IPS DF 6.9 (cell line): ENCODE results near the gene RPL35.

ENCODE experiments used
- DNase-seq: peaks from one replicate; pipeline ENCODE4 v3.0.0-alpha.2; 2013; ENCODE audit warnings: low read depth, low spot score
- H3K27ac ChIP-seq: one replicate; pipeline ENCODE4 v1.5.1; 2013; ENCODE audit warnings: low read length, control low read depth
- H3K27me3 ChIP-seq: 2 replicates; pipeline ENCODE4 v1.6.1; 2013; ENCODE audit warnings: mild to moderate bottlenecking, low read length; ENCODE audit not compliant: control insufficient read depth, insufficient read depth
- H3K36me3 ChIP-seq: 2 replicates; pipeline ENCODE4 v1.6.1; 2013; ENCODE audit warnings: low read length; ENCODE audit not compliant: control insufficient read depth, insufficient read depth
- H3K4me1 ChIP-seq: 2 replicates; pipeline ENCODE4 v1.6.1; 2013; ENCODE audit warnings: low read length; ENCODE audit not compliant: control insufficient read depth, insufficient read depth
- H3K4me3 ChIP-seq: 2 replicates; pipeline ENCODE4 v1.5.1; 2013; ENCODE audit warnings: mild to moderate bottlenecking, low read length
- H3K9me3 ChIP-seq: 2 replicates; pipeline ENCODE4 v1.6.1; 2013; ENCODE audit warnings: low read length, inconsistent platforms; ENCODE audit not compliant: control insufficient read depth, insufficient read depth
- WGBS: extraction: QIAGEN DNeasy Blood & Tissue Kit; methylation state at CpG from one replicate; pipeline ENCODE4 v1.1.7; 2013; ENCODE audit warnings: mixed read lengths, missing lambda C conversion rate; ENCODE audit not compliant: insufficient read length, insufficient coverage; 5-methylcytosine and 5-hydroxymethylcytosine counted together

RPL35 gene

GRCh38 chr9:124861342-124862229 lies at the start of gene RPL35, which contains the start of gene ARPC5L:
Gene RPL35, minus strand, starts transcription at chr9:124861957. Its CDS starts 45 bp downstream, at chr9:124861912.
Gene ARPC5L, plus strand, starts transcription at chr9:124862130. Its CDS starts 7,161 bp downstream, at chr9:124869291.
- Histone ChIP-seq H3K4me3 (peak within 1 kb of the TSS; percentile 74), H3K27ac (no peak within 1 kb of the TSS), H3K4me1 (no peaks in the 10 kb centered on the region; the same call in 1 of the 2 replicates), H3K9me3 (no peaks in the 10 kb centered on the region), H3K27me3 (no peaks in the 10 kb centered on the region), H3K36me3 (peaks cover 38% of the 10 kb centered on the region)
- WGBS = no CpG with 5 or more reads among the region's 92 CpGs
- peak; percentile 72 for DNase-seq

GRCh38 chr9:124908098-124908497 lies 46.3 kb upstream of the RPL35 start:
- Histone ChIP-seq H3K4me3 (no peak overlapping the region), H3K27me3 (no peaks in the 10 kb centered on the region), H3K9me3 (no peaks in the 10 kb centered on the region), H3K4me1 (no peaks in the 10 kb centered on the region), H3K27ac (no peak overlapping the region), H3K36me3 (no peaks in the 10 kb centered on the region)
- no peak for DNase-seq
- no CpG with 5 or more reads among the region's 2 CpGs for WGBS

GRCh38 chr9:124906966-124907365 lies 45.2 kb upstream of the RPL35 start:
- Histone ChIP-seq H3K36me3 (no peaks in the 10 kb centered on the region), H3K27me3 (no peaks in the 10 kb centered on the region), H3K4me1 (no peaks in the 10 kb centered on the region), H3K9me3 (no peaks in the 10 kb centered on the region), H3K27ac (no peak overlapping the region), H3K4me3 (no peak overlapping the region)
- WGBS = no CpG with 5 or more reads among the region's 1 CpG
- no peak for DNase-seq

GRCh38 chr9:124899845-124900244 lies 38.1 kb upstream of the RPL35 start:
- DNase-seq = no peak
- peaks cover 2% of the 10 kb centered on the region; the same call in 1 of the 2 replicates for H3K4me1 ChIP-seq
- no peaks in the 10 kb centered on the region for H3K36me3 ChIP-seq
- H3K27ac ChIP-seq = no peak overlapping the region
- H3K27me3 ChIP-seq = no peaks in the 10 kb centered on the region
- H3K4me3 ChIP-seq = no peak overlapping the region
- WGBS = no CpG with 5 or more reads among the region's 9 CpGs
- no peaks in the 10 kb centered on the region for H3K9me3 ChIP-seq

- Histone ChIP-seq H3K27ac (no peak overlapping the region), H3K9me3 (no peaks in the 10 kb centered on the region), H3K27me3 (no peaks in the 10 kb centered on the region), H3K36me3 (no peaks in the 10 kb centered on the region), H3K4me3 (no peak overlapping the region), H3K4me1 (peaks cover 2% of the 10 kb centered on the region; the same call in 1 of the 2 replicates)
- no CpG with 5 or more reads among the region's 6 CpGs for WGBS
- DNase-seq = no peak
Measured at GRCh38 chr9:124897570-124898460, 36.1 kb upstream of the RPL35 start.

GRCh38 chr9:124894741-124895170 lies 33.0 kb upstream of the RPL35 start:
- no peaks in the 10 kb centered on the region for H3K36me3 ChIP-seq
- DNase-seq = peak; percentile 54
- H3K27me3 ChIP-seq = no peaks in the 10 kb centered on the region
- no peak overlapping the region for H3K4me3 ChIP-seq
- no peak overlapping the region for H3K27ac ChIP-seq
- H3K4me1 ChIP-seq = no peaks in the 10 kb centered on the region
- H3K9me3 ChIP-seq = no peaks in the 10 kb centered on the region

- H3K4me3 ChIP-seq = no peak overlapping the region
- no peaks in the 10 kb centered on the region for H3K4me1 ChIP-seq
- no peaks in the 10 kb centered on the region for H3K27me3 ChIP-seq
- DNase-seq = no peak
- no peaks in the 10 kb centered on the region for H3K9me3 ChIP-seq
- H3K36me3 ChIP-seq = no peaks in the 10 kb centered on the region
- WGBS = no CpG with 5 or more reads among the region's 9 CpGs
- no peak overlapping the region for H3K27ac ChIP-seq
Measured at GRCh38 chr9:124894035-124894740, 32.4 kb upstream of the RPL35 start.

GRCh38 chr9:124890179-124890578 lies 28.4 kb upstream of the RPL35 start:
- Histone ChIP-seq H3K4me3 (no peak overlapping the region), H3K4me1 (no peaks in the 10 kb centered on the region; the same call in 1 of the 2 replicates), H3K27me3 (no peaks in the 10 kb centered on the region), H3K36me3 (no peaks in the 10 kb centered on the region; the same call in 1 of the 2 replicates), H3K9me3 (no peaks in the 10 kb centered on the region), H3K27ac (no peak overlapping the region)
- no peak for DNase-seq
- WGBS = no CpG with 5 or more reads among the region's 7 CpGs

GRCh38 chr9:124889006-124889405 lies 27.2 kb upstream of the RPL35 start:
- H3K4me1 ChIP-seq = no peaks in the 10 kb centered on the region; the same call in 1 of the 2 replicates
- WGBS = no CpG with 5 or more reads among the region's 13 CpGs
- no peaks in the 10 kb centered on the region; the same call in 1 of the 2 replicates for H3K36me3 ChIP-seq

GRCh38 chr9:124887832-124888231 lies 26.1 kb upstream of the RPL35 start:
- H3K4me3 ChIP-seq = no peak overlapping the region
- no peaks in the 10 kb centered on the region for H3K9me3 ChIP-seq
- no CpG with 5 or more reads among the region's 5 CpGs for WGBS
- no peaks in the 10 kb centered on the region for H3K27me3 ChIP-seq
- no peak overlapping the region for H3K27ac ChIP-seq
- no peak for DNase-seq
- H3K36me3 ChIP-seq = no peaks in the 10 kb centered on the region; the same call in 1 of the 2 replicates
- H3K4me1 ChIP-seq = no peaks in the 10 kb centered on the region; the same call in 1 of the 2 replicates

More at GRCh38 chr9:124889006-124889405, 27.2 kb upstream of the RPL35 start:
- DNase-seq = no peak
- H3K27ac ChIP-seq = no peak overlapping the region
- H3K27me3 ChIP-seq = no peaks in the 10 kb centered on the region
- no peak overlapping the region for H3K4me3 ChIP-seq
- H3K9me3 ChIP-seq = no peaks in the 10 kb centered on the region
